Nephron (organoid): Measurements from ENCODE around the gene ADRA2A.

Experiments
- H3K27ac Mint-ChIP-seq, 3 experiments: 2 replicates each; pipeline ENCODE4 v1.8.0; 2020; ENCODE audit warnings: mixed read lengths in 3 of 3, mild to moderate bottlenecking in 2 of 3, moderate library complexity in 1 of 3
- H3K27me3 Mint-ChIP-seq: 2 replicates; pipeline ENCODE4 v1.8.0; 2021; ENCODE audit warnings: low read depth, mild to moderate bottlenecking, moderate library complexity, mixed read lengths
- H3K36me3 Mint-ChIP-seq: 2 replicates; pipeline ENCODE4 v1.8.0; 2020; ENCODE audit warnings: low read depth, mixed read lengths
- H3K4me1 Mint-ChIP-seq: 2 replicates; pipeline ENCODE4 v1.8.0; 2020; ENCODE audit warnings: mixed read lengths
- H3K4me3 Mint-ChIP-seq, 3 experiments: 2 replicates each; pipeline ENCODE4 v1.8.0; 2020; ENCODE audit warnings: mild to moderate bottlenecking in 3 of 3, mixed read lengths in 3 of 3, moderate library complexity in 2 of 3
- H3K9me3 Mint-ChIP-seq: 2 replicates; pipeline ENCODE4 v1.8.0; 2020; ENCODE audit warnings: mixed read lengths
- CTCF ChIP-seq, 3 experiments: fragments of 200-600 bp; sonication (generic); IDR thresholded peaks; one replicate each; pipeline ENCODE4 v1.5.0; 2021; ENCODE audit warnings: antibody characterized with exemption in 3 of 3; ENCODE audit not compliant: unreplicated experiment in 3 of 3

The ADRA2A gene

GRCh38 chr10:111113961-111114757, 37.3 kb downstream of the ADRA2A start:
- no peak overlapping the region for H3K4me3 Mint-ChIP-seq
- no peaks in the 10 kb centered on the region for H3K36me3 Mint-ChIP-seq
- peaks cover 6% of the 10 kb centered on the region for H3K4me1 Mint-ChIP-seq
- H3K27ac Mint-ChIP-seq: no peak overlapping the region
- H3K9me3 Mint-ChIP-seq: no peaks in the 10 kb centered on the region
- H3K27me3 Mint-ChIP-seq: peaks cover 21% of the 10 kb centered on the region
- no peak for TF ChIP-seq CTCF (IDR thresholded peaks at IDR 0.05; ENCODE audit: unreplicated experiment in 3 of 3)

- Mint-ChIP-seq H3K9me3 (no peaks in the 10 kb centered on the region), H3K4me1 (no peaks in the 10 kb centered on the region), H3K36me3 (no peaks in the 10 kb centered on the region), H3K27ac (no peak overlapping the region), H3K4me3 (no peak overlapping the region), H3K27me3 (peaks cover 21% of the 10 kb centered on the region)
- no peak for TF ChIP-seq CTCF (IDR thresholded peaks at IDR 0.05; ENCODE audit: unreplicated experiment in 3 of 3)
Measured at GRCh38 chr10:111114758-111115500, 38.1 kb downstream of the ADRA2A start.

- peaks cover 22% of the 10 kb centered on the region for H3K27me3 Mint-ChIP-seq
- no peaks in the 10 kb centered on the region for H3K4me1 Mint-ChIP-seq
- no peak for TF ChIP-seq CTCF (IDR thresholded peaks at IDR 0.05; ENCODE audit: unreplicated experiment in 3 of 3)
- no peaks in the 10 kb centered on the region for H3K36me3 Mint-ChIP-seq
- H3K27ac Mint-ChIP-seq: no peak overlapping the region
- no peaks in the 10 kb centered on the region for H3K9me3 Mint-ChIP-seq
- H3K4me3 Mint-ChIP-seq: no peak overlapping the region
Measured at GRCh38 chr10:111116211-111116610, 39.4 kb downstream of the ADRA2A start.

- H3K4me3 Mint-ChIP-seq: no peak overlapping the region
- peaks cover 24% of the 10 kb centered on the region for H3K27me3 Mint-ChIP-seq
- H3K9me3 Mint-ChIP-seq: no peaks in the 10 kb centered on the region
- H3K4me1 Mint-ChIP-seq: no peaks in the 10 kb centered on the region
- TF ChIP-seq CTCF (IDR thresholded peaks at IDR 0.05; ENCODE audit: unreplicated experiment in 3 of 3): no peak
- no peak overlapping the region for H3K27ac Mint-ChIP-seq
- H3K36me3 Mint-ChIP-seq: no peaks in the 10 kb centered on the region
Measured at GRCh38 chr10:111116762-111117445, 40.1 kb downstream of the ADRA2A start.

GRCh38 chr10:111117528-111118277, 40.9 kb downstream of the ADRA2A start:
- no peak overlapping the region for H3K27ac Mint-ChIP-seq
- peaks cover 27% of the 10 kb centered on the region for H3K27me3 Mint-ChIP-seq
- H3K4me3 Mint-ChIP-seq: no peak overlapping the region
- H3K9me3 Mint-ChIP-seq: no peaks in the 10 kb centered on the region
- TF ChIP-seq CTCF (IDR thresholded peaks at IDR 0.05; ENCODE audit: unreplicated experiment in 3 of 3): no peak
- H3K36me3 Mint-ChIP-seq: no peaks in the 10 kb centered on the region
- H3K4me1 Mint-ChIP-seq: no peaks in the 10 kb centered on the region
